SK-N-MC (cell line): Measurements from ENCODE around the gene HOXC9.

Experiments
- DNase-seq: peaks from one replicate; pipeline ENCODE4 v3.0.0-alpha.2; 2011; ENCODE audit warnings: low read depth, low spot score
- H3K27ac ChIP-seq: fragments of 200-600 bp; sonication (generic); 2 replicates; pipeline ENCODE4 v1.5.1; 2016; ENCODE audit warnings: mixed run types
- H3K36me3 ChIP-seq: fragments of 200-600 bp; sonication (generic); 2 replicates; pipeline ENCODE4 v1.6.1; 2017; ENCODE audit warnings: antibody characterized with exemption, low read length, mixed read lengths; ENCODE audit not compliant: insufficient read depth
- H3K4me3 ChIP-seq: fragments of 200-600 bp; sonication (generic); 2 replicates; pipeline ENCODE4 v1.5.1; 2016
- H3K9ac ChIP-seq: fragments of 200-600 bp; sonication (generic); 2 replicates; pipeline ENCODE4 v1.8.0; 2017; ENCODE audit warnings: mixed run types, mixed read lengths; ENCODE audit not compliant: insufficient read length
- H3K9me3 ChIP-seq: fragments of 200-600 bp; sonication (generic); 2 replicates; pipeline ENCODE4 v1.6.1; 2017; ENCODE audit warnings: low read depth, mild to moderate bottlenecking, antibody characterized with exemption, low read length, moderate library complexity, mixed read lengths
- EZH2 ChIP-seq: fragments of 200-600 bp; sonication (generic); IDR thresholded peaks from one replicate; pipeline ENCODE4 v1.6.1; 2017; ENCODE audit warnings: antibody characterized with exemption
- FOXP2 ChIP-seq: optimal IDR thresholded peaks from 2 replicates; pipeline ENCODE3; 2011; ENCODE audit warnings: mild to moderate bottlenecking, moderate library complexity; ENCODE audit not compliant: insufficient read depth; ENCODE audit errors: extremely low read length, control extremely low read depth
- POLR2AphosphoS5 ChIP-seq: IDR thresholded peaks from 2 replicates; pipeline ENCODE4 v1.6.1; 2012; ENCODE audit warnings: mild to moderate bottlenecking, low read depth, low read length, borderline replicate concordance

Gene HOXC9

DNA sequence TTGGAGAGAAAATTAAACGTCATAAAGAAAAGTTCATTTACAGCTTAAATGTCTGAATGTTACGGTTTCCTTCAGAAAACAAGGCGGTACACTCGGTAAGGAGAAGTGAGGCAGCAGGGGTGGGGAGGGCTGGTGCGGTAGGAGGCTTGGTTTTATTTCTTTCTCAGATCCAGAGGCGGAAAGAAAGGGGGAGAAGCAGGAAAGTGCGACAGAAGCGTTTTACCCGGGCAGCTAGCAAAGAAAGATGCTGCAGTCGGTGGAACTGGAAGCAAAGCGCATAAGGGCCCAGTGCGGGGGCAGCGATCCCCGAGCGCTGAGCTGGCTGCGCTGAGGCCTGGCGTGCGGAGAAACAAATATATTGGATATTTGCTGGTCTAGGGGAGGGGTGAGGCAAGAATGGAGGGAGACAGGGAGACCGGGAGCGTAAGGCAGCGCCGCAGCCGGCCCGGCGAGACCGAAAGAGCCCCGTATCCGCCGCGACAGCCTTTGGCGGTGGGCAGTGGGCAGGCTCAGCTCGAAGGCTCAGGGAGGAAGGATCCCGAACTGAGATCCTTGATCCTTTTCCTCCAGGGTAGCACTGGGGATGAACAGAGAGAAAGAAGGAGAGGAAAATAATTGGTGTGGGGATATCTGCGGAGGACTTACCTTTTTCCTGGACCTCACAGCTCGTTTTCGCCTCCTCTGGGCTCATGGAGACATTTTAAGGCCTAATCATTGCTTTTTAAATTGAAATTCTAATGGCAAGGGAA lies 33.4 kb upstream of the HOXC9 start:
- peak overlapping the region; percentile 94 for H3K27ac ChIP-seq
- DNase-seq = no peak
- H3K9me3 ChIP-seq = no peaks in the 10 kb centered on the region
- peak overlapping the region; percentile 84 for H3K9ac ChIP-seq
- H3K4me3 ChIP-seq = peak overlapping the region; percentile 94
- H3K36me3 ChIP-seq = peaks cover 25% of the 10 kb centered on the region
- TF ChIP-seq POLR2AphosphoS5 (no peak; the same call in 1 of the 2 replicates), EZH2 (no peak), FOXP2 (no peak)

DNA sequence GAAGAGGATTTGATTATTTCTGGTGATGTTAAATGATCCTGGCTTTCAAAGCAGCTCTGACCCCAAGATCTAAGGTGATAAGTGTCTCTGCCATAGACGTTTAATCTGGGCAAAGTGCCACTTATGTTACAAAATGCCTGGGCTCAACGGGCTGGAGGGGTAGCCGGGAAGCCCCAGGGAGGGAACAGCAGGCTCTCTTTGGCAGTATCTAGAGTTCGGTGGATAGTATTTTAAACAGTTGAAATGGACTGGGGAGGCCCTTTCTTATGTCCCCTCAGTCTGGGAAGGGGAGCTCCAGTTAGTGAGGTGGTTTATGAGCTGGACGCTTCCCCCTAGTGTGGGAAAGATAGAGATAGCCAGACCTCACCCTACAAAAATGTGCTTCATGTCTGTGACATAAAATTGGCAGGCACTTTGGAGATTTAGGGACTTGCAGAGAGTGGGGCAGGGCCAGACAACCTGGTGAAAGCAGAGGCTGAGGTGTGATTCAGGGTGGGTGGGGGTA lies 32.5 kb upstream of the HOXC9 start:
- Histone ChIP-seq H3K9me3 (no peaks in the 10 kb centered on the region), H3K4me3 (peak overlapping the region; percentile 94), H3K9ac (peak overlapping the region; percentile 84), H3K27ac (peak overlapping the region; percentile 94), H3K36me3 (peaks cover 17% of the 10 kb centered on the region)
- TF ChIP-seq EZH2 (no peak), POLR2AphosphoS5 (no peak), FOXP2 (no peak)
- DNase-seq = no peak

DNA sequence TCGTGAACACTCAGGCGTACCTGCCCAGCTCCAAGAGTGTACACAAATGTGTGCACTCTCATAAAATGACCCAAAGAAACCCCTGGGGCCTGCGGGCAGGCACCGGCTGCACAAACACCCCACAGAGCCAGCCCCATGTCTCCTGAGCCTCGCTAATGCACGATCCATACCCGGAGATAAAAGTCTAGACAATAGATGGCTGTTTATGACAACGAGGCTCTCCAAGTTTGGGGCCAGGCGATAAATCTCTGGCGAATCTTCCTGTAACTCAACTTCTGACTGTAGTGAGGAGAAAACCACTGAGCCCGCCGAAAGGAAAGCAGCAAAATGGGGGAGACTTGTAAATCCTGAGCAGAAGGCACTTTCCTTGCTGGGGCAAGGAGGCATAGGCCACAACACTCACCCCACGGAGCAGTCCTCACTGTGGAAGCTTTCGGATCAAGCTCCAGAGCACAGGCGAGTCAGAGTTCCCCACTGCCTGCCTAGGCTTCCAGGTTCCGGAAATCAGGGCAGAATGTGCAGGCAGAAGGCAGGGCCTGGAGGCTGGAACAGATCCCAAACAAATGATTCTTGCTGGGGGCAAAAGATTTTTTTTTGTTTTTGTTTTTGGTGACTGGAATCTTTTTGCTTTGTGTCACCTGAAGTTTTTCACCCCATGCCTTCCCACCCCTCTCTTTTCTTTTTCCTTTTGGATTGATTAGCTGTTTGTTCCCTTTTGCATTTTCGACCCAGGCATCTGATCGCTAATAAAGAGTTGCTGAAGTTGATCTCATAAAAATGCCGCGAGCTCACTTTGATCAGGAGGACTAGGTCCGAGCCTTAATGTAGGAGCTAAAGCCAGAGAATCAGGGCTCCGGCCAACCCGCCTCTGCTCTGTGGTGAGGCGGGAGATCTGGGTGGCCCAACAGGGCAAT lies 31.5 kb upstream of the HOXC9 start:
- H3K9me3 ChIP-seq = no peaks in the 10 kb centered on the region
- no peak for DNase-seq
- H3K27ac ChIP-seq = peak overlapping the region; percentile 94
- H3K4me3 ChIP-seq = peak overlapping the region; percentile 94
- peak overlapping the region; percentile 84 for H3K9ac ChIP-seq
- TF ChIP-seq FOXP2 (peak; percentile 58), POLR2AphosphoS5 (no peak; the same call in 1 of the 2 replicates)
- peaks cover 12% of the 10 kb centered on the region for H3K36me3 ChIP-seq

GRCh38 chr12:53969588-53970259 lies 30.2 kb upstream of the HOXC9 start:
- no peaks in the 10 kb centered on the region for H3K9me3 ChIP-seq
- DNase-seq = no peak
- H3K27ac ChIP-seq = peak overlapping the region; percentile 94
- TF ChIP-seq POLR2AphosphoS5 (no peak), FOXP2 (no peak), EZH2 (no peak)
- H3K36me3 ChIP-seq = 0 out of 2 replicates have a peak, but pooled peaks cover 6% of the 10 kb centered on the region
- H3K4me3 ChIP-seq = no peak overlapping the region
- no peak overlapping the region for H3K9ac ChIP-seq

DNA sequence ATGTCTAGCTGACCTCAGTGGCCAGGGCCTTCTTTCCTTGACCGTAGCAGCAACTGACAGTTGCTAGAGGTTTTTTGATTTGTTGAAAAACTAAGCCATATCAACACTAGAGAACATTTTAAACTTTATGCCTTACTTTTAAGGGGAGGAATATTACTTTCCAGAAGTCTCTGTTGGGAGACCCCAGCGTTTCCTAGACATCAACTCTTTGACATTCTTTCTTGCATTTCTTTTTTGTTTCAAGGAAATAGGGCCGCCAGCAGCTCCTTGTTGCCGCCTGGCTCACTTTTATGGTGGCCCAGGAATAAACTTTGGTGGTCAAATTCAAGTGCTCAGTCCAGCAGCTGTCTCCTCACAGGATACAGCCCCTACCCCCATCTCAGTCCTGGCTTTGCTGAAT lies 29.5 kb upstream of the HOXC9 start:
- peaks cover 2% of the 10 kb centered on the region for H3K36me3 ChIP-seq
- H3K27ac ChIP-seq = no peak overlapping the region
- no peak for DNase-seq
- no peak overlapping the region for H3K4me3 ChIP-seq
- H3K9me3 ChIP-seq = no peaks in the 10 kb centered on the region
- H3K9ac ChIP-seq = no peak overlapping the region
- TF ChIP-seq POLR2AphosphoS5 (no peak), EZH2 (no peak), FOXP2 (no peak)

- DNase-seq = no peak
- peaks cover 8% of the 10 kb centered on the region for H3K36me3 ChIP-seq
- H3K9ac ChIP-seq = no peak overlapping the region
- no peak for TF ChIP-seq FOXP2
- TF ChIP-seq POLR2AphosphoS5 = no peak
- no peak for TF ChIP-seq EZH2
- H3K9me3 ChIP-seq = no peaks in the 10 kb centered on the region
- H3K4me3 ChIP-seq = no peak overlapping the region
- H3K27ac ChIP-seq = no peak overlapping the region
These were observed 28.8 kb upstream of the HOXC9 start for GRCh38 chr12:53971129-53971528.

- H3K9ac ChIP-seq = no peak overlapping the region
- TF ChIP-seq POLR2AphosphoS5 (no peak), EZH2 (no peak), FOXP2 (no peak)
- H3K27ac ChIP-seq = no peak overlapping the region
- DNase-seq = no peak
- no peak overlapping the region for H3K4me3 ChIP-seq
- H3K9me3 ChIP-seq = no peaks in the 10 kb centered on the region
- H3K36me3 ChIP-seq = peaks cover 8% of the 10 kb centered on the region
These were observed 28.3 kb upstream of the HOXC9 start for GRCh38 chr12:53971686-53972085.

GRCh38 chr12:53972152-53972702 lies 27.7 kb upstream of the HOXC9 start:
- TF ChIP-seq POLR2AphosphoS5 (no peak), EZH2 (no peak), FOXP2 (no peak)
- Histone ChIP-seq H3K4me3 (peak overlapping the region; percentile 93), H3K9me3 (no peaks in the 10 kb centered on the region), H3K36me3 (peaks cover 8% of the 10 kb centered on the region), H3K27ac (peak overlapping the region; percentile 4; the same call in 1 of the 2 replicates), H3K9ac (peak overlapping the region; percentile 96)
- no peak for DNase-seq
